ENCODE data around the gene PDE1A. TPM values are rescaled to one million over a fixed set of nuclear protein-coding genes. Genes with fewer than 3 reads are reported as not detected.

PDE1A gene
- total RNA-seq, 6 experiments from 2014 or later, result 0.58 to 2.2 (median 1.4) TPM

GRCh38 chr2:182448371-182448770, 21.5 kb upstream of the PDE1A start:
- ATAC-seq, result no peak
- no peaks in the 10 kb centered on the region for H3K27me3 ChIP-seq
- DNase-seq, result no peak
- no peak overlapping the region for H3K4me3 ChIP-seq
- 70% methylated on average over 2 of the region's 2 CpGs for WGBS (ENCODE audit: insufficient coverage, low coverage, low lambda C conversion rate, missing lambda C conversion rate)
- no peaks in the 10 kb centered on the region for H3K36me3 ChIP-seq
- TF ChIP-seq CTCF (IDR thresholded peaks at IDR 0.05), result no peak
- no peak for TF ChIP-seq POLR2A (IDR thresholded peaks at IDR 0.05)
- no peaks in the 10 kb centered on the region for H3K9me3 ChIP-seq
- no peak overlapping the region for H3K27ac ChIP-seq
- intact Hi-C loops (cut with DNase I), result no loop called here
- no peaks in the 10 kb centered on the region for H3K4me1 ChIP-seq

- no peak overlapping the region for H3K27ac ChIP-seq
- TF ChIP-seq POLR2A (IDR thresholded peaks at IDR 0.05) (no peak), CTCF (IDR thresholded peaks at IDR 0.05) (no peak)
- DNase-seq (no peak), ATAC-seq (no peak)
- no peak overlapping the region for H3K4me3 ChIP-seq
- H3K36me3 ChIP-seq, result no peaks in the 10 kb centered on the region
- H3K4me1 ChIP-seq, result no peaks in the 10 kb centered on the region
- 47% methylated on average over 2 of the region's 2 CpGs for WGBS (ENCODE audit: insufficient coverage, low coverage, low lambda C conversion rate, missing lambda C conversion rate)
- no peaks in the 10 kb centered on the region for H3K27me3 ChIP-seq
- intact Hi-C loops (cut with DNase I), result no loop called here
- no peaks in the 10 kb centered on the region for H3K9me3 ChIP-seq
Observed at GRCh38 chr2:182447863-182448262, 21.0 kb upstream of the PDE1A start.

GRCh38 chr2:182447163-182447562, 20.3 kb upstream of the PDE1A start:
- ATAC-seq (no peak), DNase-seq (no peak)
- no peak overlapping the region for H3K27ac ChIP-seq
- no peak overlapping the region for H3K4me3 ChIP-seq
- no peaks in the 10 kb centered on the region for H3K27me3 ChIP-seq
- H3K9me3 ChIP-seq, result no peaks in the 10 kb centered on the region
- intact Hi-C loops (cut with DNase I), result no loop called here
- no peaks in the 10 kb centered on the region for H3K4me1 ChIP-seq
- WGBS (ENCODE audit: insufficient coverage, low coverage, low lambda C conversion rate, missing lambda C conversion rate), result 29% methylated on average over 2 of the region's 2 CpGs
- TF ChIP-seq POLR2A (IDR thresholded peaks at IDR 0.05) (no peak), CTCF (IDR thresholded peaks at IDR 0.05) (no peak)
- H3K36me3 ChIP-seq, result no peaks in the 10 kb centered on the region

- no peak for TF ChIP-seq POLR2A (IDR thresholded peaks at IDR 0.05)
- no peak for TF ChIP-seq CTCF (IDR thresholded peaks at IDR 0.05)
- intact Hi-C loops (cut with DNase I), result no loop called here
- H3K27me3 ChIP-seq, result no peaks in the 10 kb centered on the region
- no peaks in the 10 kb centered on the region for H3K4me1 ChIP-seq
- no peak overlapping the region for H3K4me3 ChIP-seq
- H3K9me3 ChIP-seq, result no peaks in the 10 kb centered on the region
- no peak for ATAC-seq
- no peaks in the 10 kb centered on the region for H3K36me3 ChIP-seq
- no peak overlapping the region for H3K27ac ChIP-seq
- no peak for DNase-seq
Observed at GRCh38 chr2:182446087-182446486, 19.3 kb upstream of the PDE1A start.

GRCh38 chr2:182445391-182445965, 18.6 kb upstream of the PDE1A start:
- intact Hi-C loops (cut with DNase I), result no loop called here
- 26% methylated on average over 4 of the region's 4 CpGs for WGBS (ENCODE audit: insufficient coverage, low coverage, low lambda C conversion rate, missing lambda C conversion rate)
- ATAC-seq, result no peak
- H3K4me1 ChIP-seq, result no peaks in the 10 kb centered on the region
- no peak overlapping the region for H3K4me3 ChIP-seq
- no peaks in the 10 kb centered on the region for H3K9me3 ChIP-seq
- H3K27me3 ChIP-seq, result no peaks in the 10 kb centered on the region
- TF ChIP-seq CTCF (IDR thresholded peaks at IDR 0.05) (no peak), POLR2A (IDR thresholded peaks at IDR 0.05) (no peak)
- H3K27ac ChIP-seq, result no peak overlapping the region
- DNase-seq, result no peak
- H3K36me3 ChIP-seq, result no peaks in the 10 kb centered on the region

Measured in right lobe of liver (tissue), 6 donors.